Stimulated activated CD8-positive, alpha-beta memory T cell treated with anti-CD3 and anti-CD28 coated beads, Interleukin-12 subunit alpha, Interleukin-12 subunit beta, amount 100 ng/mL, for 24 hours (primary cell): ENCODE measurements around the gene PRRX2.
"Not testable (repeated sequence)": the region's sequence is repeated elsewhere in the genome, so short reads cannot be mapped to it uniquely, and the experiment has no call there.

Source experiments
- DNase-seq: peaks from one replicate; pipeline ENCODE4 v3.0.0-alpha.2; 2020; ENCODE audit errors: extremely low read depth

The PRRX2 gene

DNA sequence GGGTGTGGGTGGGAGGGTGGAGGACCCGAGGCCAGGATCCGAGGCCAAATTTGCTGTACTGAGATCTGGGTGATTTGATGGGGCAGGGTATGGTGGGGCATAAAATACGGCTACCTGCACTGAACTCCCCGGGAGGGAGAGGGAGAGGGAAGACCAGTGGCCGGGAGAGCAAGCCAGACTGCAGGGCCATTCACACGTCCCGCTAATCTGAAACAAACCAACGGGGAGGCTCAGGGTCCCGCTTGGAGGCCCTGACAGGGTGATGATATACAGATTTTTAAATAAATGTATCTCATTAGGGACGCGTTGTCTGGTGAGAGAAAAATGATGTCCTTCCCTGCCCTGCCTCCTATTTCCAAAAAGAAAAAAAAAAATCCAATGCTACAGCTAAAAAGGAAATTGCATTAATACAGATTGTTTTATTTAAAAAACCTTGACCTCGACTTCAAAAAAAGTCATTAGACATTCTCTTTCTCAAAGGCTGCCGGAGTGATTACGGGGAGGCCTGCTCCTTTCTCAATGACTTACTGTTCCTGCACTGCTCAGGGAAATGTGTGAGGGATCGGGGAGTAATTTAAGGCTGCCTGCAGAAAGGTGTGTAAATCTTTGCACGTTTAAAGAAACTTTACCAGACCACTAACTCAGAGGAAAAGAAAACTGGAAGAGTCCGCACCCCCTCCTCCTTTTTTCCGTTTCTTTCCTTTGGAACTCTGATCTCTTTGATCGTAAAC, 11.5 kb upstream of the PRRX2 start:
- DNase-seq: no peak

DNA sequence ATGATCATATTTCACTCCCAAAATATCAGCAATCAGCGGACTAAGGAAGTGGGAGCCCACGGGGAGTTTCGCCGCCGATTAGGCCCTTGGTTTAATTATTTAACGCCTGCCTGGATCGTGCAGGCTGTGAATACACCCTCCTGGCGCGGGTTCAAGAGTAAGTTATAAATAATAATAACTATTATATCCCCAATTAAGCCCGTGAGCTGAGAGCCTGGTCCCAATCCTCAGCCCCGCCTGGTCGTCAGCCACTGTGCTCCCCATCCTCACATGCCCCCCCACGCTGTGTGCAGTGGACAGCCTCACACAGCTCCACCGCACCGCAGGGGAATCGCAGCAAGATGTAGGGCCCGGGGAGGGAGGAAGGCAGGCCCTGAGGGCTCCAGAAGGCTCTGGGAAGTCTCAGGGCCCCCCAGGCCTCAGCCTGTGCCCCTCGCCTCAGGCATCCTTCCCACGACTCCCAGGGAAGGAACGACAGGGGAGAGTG, 10.8 kb upstream of the PRRX2 start:
- DNase-seq: no peak

DNA sequence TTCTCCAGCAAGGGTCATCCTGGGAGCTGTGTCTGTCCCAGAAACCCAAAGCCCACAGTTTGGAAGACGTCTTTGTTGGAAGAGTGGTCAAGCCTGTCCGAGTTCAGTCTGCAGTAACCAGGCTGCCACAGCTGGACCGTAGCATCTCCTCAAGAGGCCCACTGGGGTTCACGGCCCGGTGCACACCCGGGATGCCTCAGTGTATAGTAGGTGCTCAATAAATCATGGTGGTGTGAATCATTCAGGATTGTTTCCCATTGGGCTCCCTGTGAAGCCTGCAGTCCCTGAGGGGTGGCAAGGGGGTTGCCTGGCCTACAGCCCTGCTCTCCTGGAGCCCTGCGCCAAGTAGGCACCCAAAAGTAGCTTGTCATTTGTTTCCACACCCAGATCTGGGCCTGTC, 10.3 kb upstream of the PRRX2 start:
- DNase-seq: no peak

DNA sequence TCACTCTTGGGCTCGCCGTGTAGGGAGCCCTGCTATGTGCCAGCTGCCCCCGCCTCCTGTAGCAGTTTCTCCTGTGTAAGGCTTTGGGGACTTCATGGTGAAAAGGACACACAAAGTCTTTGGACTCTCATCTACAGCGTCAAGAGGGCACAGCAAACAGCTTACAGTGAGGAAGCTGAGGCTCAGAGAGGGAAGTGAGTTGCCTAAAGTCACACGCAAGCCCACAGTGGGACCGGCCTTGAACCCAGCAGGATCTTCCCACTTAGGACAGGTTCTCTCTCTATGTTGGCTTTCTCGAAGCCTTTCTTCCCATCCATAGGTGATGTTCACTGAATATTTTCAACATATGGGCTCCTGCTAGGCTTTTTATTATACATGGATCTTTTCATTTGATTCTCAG, 9.8 kb upstream of the PRRX2 start:
- no peak for DNase-seq

DNA sequence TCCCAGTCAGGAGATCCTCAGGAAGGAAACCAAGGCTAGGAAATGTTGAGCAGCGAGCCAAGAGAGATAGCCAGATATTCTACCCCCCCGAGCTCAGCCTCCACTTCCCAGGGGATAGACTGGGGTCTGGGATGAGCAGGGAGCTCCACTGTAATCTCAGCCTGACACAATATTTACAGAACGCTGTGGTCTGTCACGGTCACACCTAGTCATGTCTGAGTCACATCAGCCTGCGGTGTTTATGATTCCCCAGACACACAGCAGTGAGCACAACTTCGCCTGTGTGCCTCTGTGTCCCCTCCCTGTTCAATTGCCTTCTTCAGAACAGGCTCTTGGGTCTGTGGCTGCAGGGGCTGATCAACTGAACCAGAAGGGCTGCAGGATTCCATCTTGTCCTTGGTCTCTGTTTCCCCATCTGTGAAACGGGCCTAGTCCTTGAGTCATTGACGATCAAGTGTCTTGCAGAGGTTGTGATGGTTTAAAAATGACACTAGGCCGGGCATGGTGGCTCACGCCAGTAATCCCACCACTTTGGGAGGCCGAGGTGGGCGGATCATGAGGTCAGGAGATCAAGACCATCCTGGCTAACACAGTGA, 8.6 kb upstream of the PRRX2 start:
- DNase-seq: no peak

DNA sequence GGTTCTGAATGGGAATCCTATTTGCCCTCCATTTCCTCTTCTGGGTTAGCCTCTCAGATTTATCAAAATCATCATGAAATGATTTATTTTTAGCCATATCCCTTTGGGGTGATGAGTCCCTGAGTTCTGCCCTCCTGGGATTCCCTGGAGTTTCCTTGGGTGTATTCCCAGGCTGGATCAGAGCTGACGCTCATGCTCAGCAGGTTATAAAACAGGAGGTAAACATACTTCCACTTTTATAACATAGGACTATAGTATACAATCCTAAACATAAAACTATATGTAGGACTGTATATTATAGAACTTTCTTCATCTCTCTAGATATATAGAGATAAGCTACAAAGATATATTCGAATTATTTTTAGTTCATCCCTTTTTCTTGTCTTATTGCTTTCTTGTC, 4.4 kb upstream of the PRRX2 start:
- DNase-seq: no peak

DNA sequence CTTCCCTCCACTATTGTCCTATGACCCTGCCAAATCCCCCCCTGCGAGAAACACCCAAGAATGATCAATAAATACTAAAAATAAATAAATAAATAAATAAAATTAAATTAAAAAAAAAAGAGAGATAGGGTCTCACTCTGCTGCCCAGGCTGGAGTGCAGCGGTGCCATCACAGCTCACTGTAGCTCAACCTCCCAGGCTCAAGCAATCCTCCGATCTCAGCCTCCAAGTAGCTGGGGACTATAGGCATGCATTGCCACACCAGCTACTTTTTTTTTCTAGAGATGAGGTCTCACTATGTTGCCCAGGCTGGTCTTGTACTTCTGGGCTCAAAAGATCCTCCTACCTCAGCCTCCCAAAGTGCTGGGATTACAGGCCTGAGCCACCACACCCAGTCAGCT, 3.2 kb upstream of the PRRX2 start:
- not testable (repeated sequence) for DNase-seq

DNA sequence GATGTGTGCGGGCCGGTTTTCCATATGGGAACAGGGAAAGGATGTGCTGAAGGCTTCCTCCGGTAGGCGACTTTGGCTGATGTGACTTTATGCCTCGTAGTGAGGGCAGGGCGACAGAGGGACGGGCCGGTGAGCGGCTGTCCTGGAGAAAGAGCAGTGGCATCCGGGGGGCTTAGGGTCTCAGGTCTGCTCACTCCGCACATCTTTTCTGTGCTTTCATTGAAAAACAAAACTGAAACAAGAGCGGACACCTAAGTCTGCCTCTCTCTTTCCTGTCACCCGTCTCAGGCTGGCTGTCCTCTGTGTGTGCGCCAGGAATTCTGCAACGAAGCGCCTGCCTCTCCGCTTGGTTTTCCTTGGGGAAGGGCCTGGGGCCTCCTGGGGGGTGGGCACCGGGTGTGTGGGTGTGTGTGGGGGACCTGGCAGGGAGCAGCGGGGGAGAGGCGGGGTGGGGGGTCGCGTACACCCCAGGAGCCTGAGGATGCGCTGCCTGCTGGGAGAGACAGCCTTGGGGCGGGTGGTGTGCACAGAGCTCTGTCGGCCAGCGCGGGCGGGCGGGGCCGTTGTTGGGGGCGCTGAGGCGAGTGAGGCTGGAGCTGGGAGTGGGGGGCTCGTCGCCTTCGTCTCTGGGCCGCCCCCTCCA, 580 bp upstream of the PRRX2 start:
- DNase-seq: no peak

DNA sequence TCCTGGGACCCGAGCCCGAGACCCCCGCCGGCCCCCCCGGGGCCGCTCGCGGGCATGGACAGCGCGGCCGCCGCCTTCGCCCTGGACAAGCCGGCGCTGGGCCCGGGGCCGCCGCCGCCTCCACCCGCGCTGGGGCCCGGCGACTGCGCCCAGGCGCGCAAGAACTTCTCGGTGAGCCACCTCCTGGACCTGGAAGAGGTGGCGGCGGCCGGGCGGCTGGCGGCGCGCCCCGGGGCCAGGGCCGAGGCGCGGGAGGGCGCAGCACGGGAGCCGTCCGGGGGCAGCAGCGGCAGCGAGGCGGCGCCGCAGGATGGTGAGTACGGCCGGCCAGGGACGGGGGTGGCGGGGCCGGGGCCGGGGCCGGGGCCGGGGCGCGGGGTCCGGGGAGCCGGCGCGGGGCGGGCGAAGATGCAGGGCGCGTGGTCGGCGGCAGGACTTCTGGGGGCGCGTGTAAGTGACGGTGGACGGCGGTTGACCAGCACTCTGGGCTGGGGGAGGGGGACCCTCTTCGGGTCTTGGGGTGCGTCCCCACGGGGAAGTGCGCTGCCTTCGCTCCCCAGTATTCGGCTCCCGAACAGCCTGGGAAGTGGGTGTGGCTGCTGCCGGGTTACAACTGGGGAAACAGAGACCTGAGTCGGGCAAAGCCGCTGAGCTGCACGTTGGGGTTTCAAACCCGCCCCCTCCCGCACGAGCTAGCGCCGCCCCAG, 520 bp downstream of the PRRX2 start:
- DNase-seq: no peak

DNA sequence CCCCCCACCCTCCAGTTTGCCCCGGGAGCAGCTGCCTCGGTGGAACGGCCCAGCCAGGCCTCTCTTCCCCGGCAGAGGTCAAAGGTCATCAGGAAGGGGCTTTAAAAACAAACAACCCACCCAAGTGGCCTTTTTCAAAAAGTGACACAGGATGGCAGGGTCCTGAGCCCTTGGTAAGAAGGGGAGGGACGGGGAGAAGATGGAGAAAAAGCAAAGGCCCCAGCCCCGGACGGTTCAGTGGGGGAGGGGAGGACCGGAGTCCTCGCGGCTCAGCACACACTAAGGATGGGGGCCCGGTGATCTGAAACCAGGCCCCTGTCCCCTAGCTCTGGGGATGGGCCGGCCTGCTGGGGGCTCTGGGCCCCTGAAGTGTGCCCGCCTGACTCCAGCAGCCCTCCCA, 1.1 kb downstream of the PRRX2 start:
- no peak for DNase-seq

DNA sequence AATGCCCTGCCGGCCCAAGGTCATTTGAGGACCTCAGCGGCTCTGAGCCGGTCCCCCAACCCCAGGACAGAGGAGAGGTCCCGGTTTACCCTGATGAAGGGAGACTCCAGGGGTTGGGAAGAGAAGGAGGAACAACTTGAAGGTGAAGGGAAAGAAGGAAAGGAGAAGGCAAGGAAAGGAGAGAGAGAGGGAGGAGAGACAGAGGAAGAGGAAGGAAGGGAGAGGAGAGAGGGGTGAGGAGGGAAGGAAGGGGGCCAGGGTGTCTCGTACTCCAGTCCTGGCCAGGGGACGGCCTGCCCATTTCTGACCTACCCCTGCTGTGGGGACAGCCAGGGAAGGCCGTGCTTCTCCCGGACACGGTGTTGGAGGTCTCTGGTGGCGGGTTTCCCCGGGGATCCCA, 1.9 kb downstream of the PRRX2 start:
- DNase-seq: no peak

DNA sequence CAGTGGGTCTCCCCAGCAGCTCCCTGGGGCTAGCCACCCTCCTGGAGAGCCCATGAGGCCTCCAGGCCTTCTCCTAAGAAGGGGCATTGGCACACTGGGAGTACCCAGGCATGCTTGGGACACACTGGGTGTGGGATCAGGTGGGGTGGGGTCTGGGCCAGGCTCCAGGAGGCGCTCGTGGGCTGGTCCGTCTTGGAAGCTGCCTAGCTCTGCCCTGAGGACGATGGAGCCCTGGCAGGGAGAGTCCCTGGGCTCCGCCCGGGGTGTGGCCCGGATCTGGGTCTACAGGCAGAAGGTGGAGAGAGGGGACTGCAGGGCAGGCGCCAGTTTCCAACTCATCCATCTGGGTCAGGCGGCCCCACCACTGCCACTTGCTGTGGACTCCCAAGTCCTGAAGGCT, 2.4 kb downstream of the PRRX2 start:
- no peak for DNase-seq

DNA sequence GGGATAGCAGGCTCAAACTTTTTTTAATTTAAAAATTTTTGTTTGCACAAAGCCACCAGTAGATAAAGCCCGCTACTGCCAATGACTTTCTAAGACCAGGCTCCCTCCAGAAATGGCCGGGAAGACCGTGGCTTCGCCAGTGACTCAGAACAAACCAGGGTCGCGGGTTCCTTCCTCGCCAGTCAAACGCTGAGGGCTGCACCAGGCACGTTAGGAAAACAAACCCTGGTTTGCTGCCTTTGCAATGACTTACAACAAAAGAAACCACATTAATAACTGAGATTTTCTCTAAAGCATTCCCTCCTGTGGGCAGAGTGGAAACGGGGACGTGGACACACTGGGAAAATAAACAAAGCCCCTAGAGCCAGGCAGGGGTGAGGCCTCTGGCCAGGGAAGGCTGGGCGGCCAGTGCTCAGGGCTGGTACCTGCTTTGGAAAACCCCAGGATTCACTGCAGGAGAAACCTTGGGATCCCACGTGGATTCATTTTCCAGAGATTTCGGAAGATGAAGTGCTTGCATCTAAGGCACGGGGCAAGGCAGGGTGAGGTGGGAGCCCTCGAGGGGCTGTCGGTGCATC, 3.8 kb downstream of the PRRX2 start:
- DNase-seq: no peak

DNA sequence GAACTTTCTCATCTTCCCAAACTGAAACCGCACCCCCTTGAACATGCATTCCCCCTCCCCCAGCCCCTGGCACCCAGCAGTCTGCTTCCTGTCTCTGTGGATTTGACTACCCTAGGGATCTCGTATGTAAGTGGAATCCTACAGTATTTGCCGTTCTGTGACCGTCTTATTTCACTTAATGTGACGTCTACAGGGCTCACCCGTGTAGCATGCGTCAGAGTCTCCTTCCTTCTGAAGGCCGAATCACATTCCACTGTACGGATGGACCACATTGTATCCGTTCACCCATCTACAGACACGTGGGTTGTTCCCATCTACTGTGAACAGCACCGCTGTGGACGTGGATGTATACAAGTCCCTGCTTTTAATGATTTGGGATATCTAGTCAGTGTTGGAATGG, 4.5 kb downstream of the PRRX2 start:
- DNase-seq: no peak

DNA sequence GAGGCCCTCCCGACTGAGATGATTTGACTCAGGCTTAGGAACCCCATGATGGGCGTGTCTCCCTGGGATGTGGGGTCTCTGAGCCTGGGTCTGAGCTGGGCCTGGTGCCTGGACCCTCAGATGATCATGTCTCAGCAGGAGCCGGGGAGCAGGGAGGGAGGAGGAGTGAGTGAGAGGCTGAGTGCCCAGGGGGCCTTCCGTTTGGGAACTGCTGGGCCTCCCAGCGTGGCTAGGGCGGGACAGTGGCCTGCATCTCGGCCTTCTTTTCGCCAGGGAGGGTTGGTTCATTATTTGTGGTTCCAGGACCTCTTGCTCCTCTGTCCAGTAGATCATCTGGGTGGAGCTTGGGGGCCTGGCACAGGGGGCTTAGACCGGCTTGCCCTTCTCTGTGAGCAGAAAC, 5.6 kb downstream of the PRRX2 start:
- no peak for DNase-seq

DNA sequence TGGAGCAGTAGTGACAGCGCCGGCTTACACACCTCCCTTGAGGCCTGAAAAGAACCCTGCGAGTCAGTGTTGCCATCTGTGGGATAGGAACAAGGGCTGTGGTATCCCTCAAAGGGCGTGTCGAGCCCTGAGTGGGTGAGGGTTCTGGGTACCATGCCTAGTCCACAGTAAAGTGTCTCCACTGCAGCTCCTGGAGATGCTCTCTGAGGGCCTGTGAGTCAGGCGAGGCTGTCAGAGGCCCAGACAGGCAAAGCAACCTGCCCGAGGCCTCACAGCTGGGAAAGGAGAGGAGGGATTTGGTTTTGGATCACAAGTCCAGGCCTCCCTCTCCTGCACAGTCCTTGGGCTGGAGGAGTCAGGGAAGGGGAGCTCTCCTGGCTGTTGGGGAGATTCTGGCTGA, 6.1 kb downstream of the PRRX2 start:
- DNase-seq: no peak

DNA sequence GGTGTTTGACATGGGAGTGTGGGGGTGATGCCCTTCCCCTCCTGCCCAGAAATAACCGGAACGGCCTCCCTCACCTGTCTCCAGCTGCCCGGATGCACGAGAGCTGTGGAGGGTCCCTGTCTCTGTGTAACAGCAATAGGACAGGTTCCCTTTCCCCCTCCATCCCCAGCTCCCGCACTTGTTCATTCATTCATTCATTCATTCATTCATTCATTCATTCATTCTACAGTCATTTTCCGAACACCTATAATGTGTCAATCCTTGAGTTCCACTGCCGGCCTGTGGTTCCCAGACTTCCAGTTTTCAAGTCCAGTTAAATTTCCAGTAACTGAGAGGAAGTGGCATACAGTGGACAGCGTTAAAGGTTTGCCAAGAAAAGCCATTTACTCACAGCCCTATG, 7.3 kb downstream of the PRRX2 start:
- DNase-seq: no peak

DNA sequence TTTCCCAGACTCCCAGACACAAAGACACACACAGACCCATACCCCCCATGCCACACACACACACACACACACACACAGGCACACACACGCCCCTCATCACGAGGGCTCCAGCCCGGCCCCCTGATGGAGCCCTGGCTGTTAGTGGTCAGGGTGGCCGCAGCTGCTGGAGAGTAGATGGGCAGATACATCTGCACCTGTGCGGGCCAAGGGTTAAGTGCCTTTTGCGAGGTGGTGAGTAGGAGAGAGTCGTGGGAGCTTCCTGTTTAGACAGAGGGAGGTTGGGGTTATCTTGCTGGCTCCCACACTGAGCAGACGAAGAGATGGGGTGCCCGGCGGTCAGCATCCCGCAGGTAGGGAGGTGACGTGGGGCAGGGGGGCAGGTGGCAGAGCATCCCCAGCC, 8.2 kb downstream of the PRRX2 start:
- no peak for DNase-seq

DNA sequence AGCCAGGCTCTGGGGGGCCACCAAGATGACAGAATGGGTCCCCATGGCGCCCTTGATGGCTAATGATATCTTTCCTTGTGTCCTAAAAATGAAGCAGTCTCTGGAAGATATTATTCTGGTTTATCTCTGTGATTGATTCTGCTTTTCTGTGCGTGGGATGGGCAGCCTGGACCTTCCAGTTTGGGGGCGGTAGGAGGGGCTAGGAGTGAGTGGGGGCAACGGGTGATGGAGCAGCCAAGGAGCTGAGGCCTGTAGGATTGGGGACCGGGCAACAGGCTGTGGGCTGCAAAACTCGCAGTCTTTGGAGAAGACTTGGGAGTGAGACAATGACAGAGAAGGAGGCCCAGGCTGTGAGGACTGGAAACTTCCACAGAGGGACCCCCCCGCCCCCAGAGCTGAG, 8.8 kb downstream of the PRRX2 start:
- DNase-seq: no peak

DNA sequence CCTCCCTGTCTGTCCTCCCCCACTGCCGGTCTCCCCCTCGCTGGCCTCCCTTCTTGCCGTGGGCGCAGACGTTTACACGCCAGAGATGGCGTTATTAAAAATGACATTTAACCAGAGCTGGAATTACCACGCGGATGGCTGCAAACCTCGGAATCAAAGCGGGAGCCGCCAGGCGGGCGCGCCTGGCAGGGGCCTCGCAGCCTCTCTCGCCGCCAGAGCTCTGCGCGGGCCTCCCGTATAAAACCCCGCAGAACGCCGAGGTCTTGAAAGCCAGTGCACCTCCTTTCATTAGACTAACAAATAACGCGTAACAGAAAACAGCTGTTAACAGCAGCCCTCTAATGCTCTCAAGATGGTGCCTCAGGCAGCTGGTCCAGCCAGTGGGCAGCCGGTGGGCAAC, 10.2 kb downstream of the PRRX2 start:
- DNase-seq: no peak

DNA sequence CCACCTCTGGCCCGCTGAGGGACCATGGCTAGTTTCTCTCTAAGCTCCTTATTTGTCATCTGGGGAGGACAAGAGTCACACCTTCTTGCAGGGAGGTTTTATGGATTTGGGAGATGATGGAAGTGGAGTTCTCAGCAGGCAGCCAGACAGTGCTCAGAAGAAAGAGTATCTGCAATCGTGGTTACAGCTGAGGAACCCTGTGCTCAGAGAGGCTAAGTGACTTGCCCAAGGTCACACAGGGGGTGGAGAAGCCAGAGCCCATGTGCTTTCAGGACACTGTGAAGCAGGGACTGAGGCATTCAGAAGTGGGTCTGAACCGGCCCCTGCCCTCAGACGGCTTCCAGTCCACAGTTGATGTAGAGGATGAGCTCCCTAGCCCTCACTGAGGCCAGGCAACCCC, 10.8 kb downstream of the PRRX2 start:
- no peak for DNase-seq

DNA sequence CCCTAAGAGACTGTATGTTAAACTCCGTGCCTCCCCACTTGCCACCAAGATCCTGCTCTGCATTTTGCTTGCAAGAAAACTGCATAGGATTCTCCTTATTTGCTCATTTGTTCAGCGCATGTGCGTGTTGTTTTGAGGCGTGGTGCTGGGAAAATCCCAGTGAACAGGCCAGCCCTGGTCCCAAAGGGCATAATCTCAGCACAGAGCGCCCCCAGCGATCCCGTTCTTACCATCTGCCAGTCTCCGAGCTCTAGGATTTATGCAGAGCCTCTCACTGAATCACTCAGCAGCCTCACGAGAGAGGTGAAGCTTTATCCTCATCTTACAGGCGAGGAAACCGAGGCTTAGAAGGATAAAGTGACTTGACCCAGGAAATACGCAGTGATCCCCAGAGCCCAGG, 11.5 kb downstream of the PRRX2 start:
- DNase-seq: no peak
